MM.1S (cell line): ENCODE results near the gene DSTN.
"Not testable (repeated sequence)": the region's sequence is repeated elsewhere in the genome, so short reads cannot be mapped to it uniquely, and the experiment has no call there.

Source experiments
- DNase-seq: peaks from one replicate; pipeline ENCODE4 v3.0.0-alpha.2; 2015
- H2AFZ ChIP-seq: fragments of 300-600 bp; sonication (generic); 2 replicates; pipeline ENCODE4 v1.6.0; 2016; ENCODE audit warnings: antibody characterized with exemption, low read length
- H3F3A ChIP-seq: fragments of 300-600 bp; sonication (generic); 2 replicates; pipeline ENCODE4 v1.6.1; 2016; ENCODE audit warnings: mild to moderate bottlenecking, antibody characterized with exemption, low read length, moderate library complexity, mixed read lengths; ENCODE audit not compliant: insufficient read depth
- H3K27ac ChIP-seq: fragments of 300-600 bp; sonication (generic); 2 replicates; pipeline ENCODE4 v1.5.1; 2016; ENCODE audit warnings: mild to moderate bottlenecking, low read length
- H3K27me3 ChIP-seq: fragments of 300-600 bp; sonication (generic); replicated peaks from 2 replicates; pipeline ENCODE4 v1.6.0; 2016; ENCODE audit warnings: low read length; ENCODE audit not compliant: insufficient read depth
- H3K36me3 ChIP-seq: fragments of 300-600 bp; sonication (generic); replicated peaks from 2 replicates; pipeline ENCODE4 v1.6.1; 2016; ENCODE audit warnings: mild to moderate bottlenecking, low read length, mixed read lengths; ENCODE audit not compliant: insufficient read depth
- H3K4me1 ChIP-seq: fragments of 300-600 bp; sonication (generic); 2 replicates; pipeline ENCODE4 v1.6.1; 2016; ENCODE audit warnings: low read length, mixed read lengths
- H3K4me2 ChIP-seq: fragments of 300-600 bp; sonication (generic); 2 replicates; pipeline ENCODE4 v1.6.0; 2016; ENCODE audit warnings: low read depth, low read length
- H3K4me3 ChIP-seq: fragments of 300-600 bp; sonication (generic); 2 replicates; pipeline ENCODE4 v1.5.1; 2016; ENCODE audit warnings: low read length, mixed read lengths
- H3K79me2 ChIP-seq: fragments of 300-600 bp; sonication (generic); 2 replicates; pipeline ENCODE4 v1.6.1; 2016; ENCODE audit warnings: mixed run types, low read length, mixed read lengths
- H3K9ac ChIP-seq: fragments of 300-600 bp; sonication (generic); 2 replicates; pipeline ENCODE4 v1.6.1; 2016; ENCODE audit warnings: low read length, mixed read lengths
- H3K9me2 ChIP-seq: fragments of 300-600 bp; sonication (generic); replicated peaks from 2 replicates; pipeline ENCODE4 v1.6.1; 2016; ENCODE audit warnings: mild to moderate bottlenecking, low read length, mixed read lengths; ENCODE audit not compliant: insufficient read depth
- H3K9me3 ChIP-seq: fragments of 300-600 bp; sonication (generic); replicated peaks from 2 replicates; pipeline ENCODE4 v1.6.1; 2016; ENCODE audit warnings: mild to moderate bottlenecking, low read length, mixed read lengths; ENCODE audit not compliant: insufficient read depth
- H4K20me1 ChIP-seq: fragments of 300-600 bp; sonication (generic); 2 replicates; pipeline ENCODE4 v1.6.1; 2016; ENCODE audit warnings: mild to moderate bottlenecking, low read length, moderate library complexity, mixed read lengths; ENCODE audit not compliant: insufficient read depth
- EZH2 ChIP-seq: fragments of 300-600 bp; sonication (generic); optimal IDR thresholded peaks from 2 replicates; pipeline ENCODE3; 2017; ENCODE audit warnings: low read depth, mild to moderate bottlenecking, antibody characterized with exemption, low read length, mixed read lengths
- EZH2phosphoT487 ChIP-seq: fragments of 300-600 bp; sonication (generic); IDR thresholded peaks from 2 replicates; pipeline ENCODE4 v1.6.1; 2018; ENCODE audit warnings: antibody characterized with exemption, low read length

DSTN gene

GRCh38 chr20:17658648-17658993, 88.7 kb downstream of the DSTN start:
- H3K9ac ChIP-seq, result no peak overlapping the region
- H4K20me1 ChIP-seq, result peaks cover 62% of the 10 kb centered on the region
- no peak overlapping the region for H3K4me3 ChIP-seq
- no peaks in the 10 kb centered on the region for H3K9me3 ChIP-seq
- H3K9me2 ChIP-seq, result no peaks in the 10 kb centered on the region
- peaks cover 24% of the 10 kb centered on the region; the same call in 1 of the 2 replicates for H3K36me3 ChIP-seq
- no peak for TF ChIP-seq EZH2
- TF ChIP-seq EZH2phosphoT487, result no peak
- H3F3A ChIP-seq, result no peaks in the 10 kb centered on the region; the same call in 1 of the 2 replicates
- peaks cover 100% of the 10 kb centered on the region for H3K79me2 ChIP-seq
- 0 out of 2 replicates have a peak, but pooled peaks cover 3% of the 10 kb centered on the region for H3K4me1 ChIP-seq
- H3K4me2 ChIP-seq, result no peak overlapping the region
- no peak for DNase-seq
- no peaks in the 10 kb centered on the region for H3K27me3 ChIP-seq
- no peak overlapping the region for H2AFZ ChIP-seq
- H3K27ac ChIP-seq, result no peak overlapping the region

DNA sequence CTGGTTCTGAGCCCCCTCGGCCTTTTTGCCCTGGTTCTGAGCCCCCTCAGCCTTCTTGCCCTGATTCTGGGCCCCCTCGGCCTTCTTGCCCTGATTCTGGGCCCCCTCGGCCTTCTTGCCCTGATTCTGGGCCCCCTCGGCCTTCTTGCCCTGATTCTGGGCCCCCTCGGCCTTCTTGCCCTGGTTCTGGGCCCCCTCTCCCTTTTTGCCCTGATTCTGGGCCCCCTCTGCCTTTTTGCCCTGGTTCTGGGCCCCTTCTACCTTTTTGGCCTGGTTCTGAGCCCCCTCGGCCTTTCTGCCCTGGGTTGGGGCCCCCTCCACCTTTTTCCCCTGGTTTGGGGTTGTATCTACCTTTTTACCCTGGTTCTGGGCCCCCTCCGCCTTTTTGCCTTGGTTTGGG, 89.5 kb downstream of the DSTN start:
- H3K4me3 ChIP-seq, H3K9me2 ChIP-seq, H3K4me1 ChIP-seq, H3K4me2 ChIP-seq, H2AFZ ChIP-seq, H3K9me3 ChIP-seq, H3K27ac ChIP-seq, DNase-seq, H3F3A ChIP-seq, H3K9ac ChIP-seq, H3K27me3 ChIP-seq: not testable (repeated sequence)
- peaks cover 23% of the 10 kb centered on the region; the same call in 1 of the 2 replicates for H3K36me3 ChIP-seq
- H3K79me2 ChIP-seq, result peaks cover 100% of the 10 kb centered on the region
- H4K20me1 ChIP-seq, result peaks cover 66% of the 10 kb centered on the region
